ENCODE data around the gene PIKFYVE.

PIKFYVE gene

DNA sequence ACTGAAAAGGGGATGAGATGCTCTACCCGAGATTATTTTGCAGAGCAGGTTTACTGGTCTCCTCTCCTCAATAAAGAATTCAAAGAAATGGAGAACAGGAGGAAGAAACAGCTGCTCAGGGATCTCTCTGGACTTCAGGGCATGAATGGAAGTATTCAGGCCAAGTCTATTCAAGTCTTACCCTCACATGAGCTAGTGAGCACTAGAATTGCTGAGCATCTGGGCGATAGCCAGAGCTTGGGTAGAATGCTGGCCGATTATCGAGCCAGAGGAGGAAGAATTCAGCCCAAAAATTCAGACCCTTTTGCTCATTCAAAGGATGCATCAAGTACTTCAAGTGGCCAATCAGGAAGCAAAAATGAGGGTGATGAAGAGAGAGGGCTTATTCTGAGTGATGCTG, 60.0 kb downstream of the PIKFYVE start:
- in situ Hi-C loops (cut with HindIII; ENCODE audit: low sequenced_read_pairs): no loop called here
- no peak overlapping the region for H3K4me3 ChIP-seq (ENCODE audit: low read depth, low read length)
- DNase-seq (ENCODE audit: low read depth): no peak
- no peak for TF ChIP-seq CTCF (IDR thresholded peaks at IDR 0.05; ENCODE audit: low read depth, low read length, missing control alignments)

DNA sequence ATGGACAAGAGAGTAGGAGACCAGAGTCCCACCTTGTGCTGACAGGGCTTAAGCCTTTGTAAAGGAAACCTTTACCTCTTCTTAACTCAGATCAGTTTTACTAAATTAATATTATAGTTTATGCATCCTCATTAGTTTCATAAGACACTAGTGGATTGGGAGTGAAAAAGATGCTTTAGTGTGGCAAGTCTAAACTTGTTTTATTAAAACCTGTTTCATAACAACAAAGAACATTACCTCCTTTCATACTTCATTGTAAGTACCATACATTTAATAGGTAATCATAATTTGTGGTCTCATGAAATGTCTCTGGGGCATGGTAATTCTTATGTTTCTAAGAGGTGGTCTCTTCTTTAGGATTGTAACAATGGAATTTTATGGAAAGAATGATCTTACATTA, 63.4 kb downstream of the PIKFYVE start:
- in situ Hi-C loops (cut with HindIII; ENCODE audit: low sequenced_read_pairs): no loop called here
- TF ChIP-seq CTCF (IDR thresholded peaks at IDR 0.05; ENCODE audit: low read depth, low read length, missing control alignments): no peak
- no peak for DNase-seq (ENCODE audit: low read depth)
- no peak overlapping the region for H3K4me3 ChIP-seq (ENCODE audit: low read depth, low read length)

GRCh38 chr2:208334230-208334629, 68.2 kb downstream of the PIKFYVE start:
- no peak for DNase-seq (ENCODE audit: low read depth)
- in situ Hi-C loops (cut with HindIII; ENCODE audit: low sequenced_read_pairs): no loop called here
- no peak for TF ChIP-seq CTCF (IDR thresholded peaks at IDR 0.05; ENCODE audit: low read depth, low read length, missing control alignments)

GRCh38 chr2:208346756-208347155, 80.7 kb downstream of the PIKFYVE start:
- no peak for DNase-seq (ENCODE audit: low read depth)
- in situ Hi-C loops (cut with HindIII; ENCODE audit: low sequenced_read_pairs): no loop called here
- no peak for TF ChIP-seq CTCF (IDR thresholded peaks at IDR 0.05; ENCODE audit: low read depth, low read length, missing control alignments)
- H3K4me3 ChIP-seq (ENCODE audit: low read depth, low read length): no peak overlapping the region

More at GRCh38 chr2:208334230-208334629, 68.2 kb downstream of the PIKFYVE start:
- H3K4me3 ChIP-seq (ENCODE audit: low read depth, low read length): no peak overlapping the region

- DNase-seq (ENCODE audit: low read depth): no peak
- in situ Hi-C loops (cut with HindIII; ENCODE audit: low sequenced_read_pairs): no loop called here
- no peak for TF ChIP-seq CTCF (IDR thresholded peaks at IDR 0.05; ENCODE audit: low read depth, low read length, missing control alignments)
- H3K4me3 ChIP-seq (ENCODE audit: low read depth, low read length): no peak overlapping the region
Measured at GRCh38 chr2:208350610-208351009, 84.6 kb downstream of the PIKFYVE start.

DNA sequence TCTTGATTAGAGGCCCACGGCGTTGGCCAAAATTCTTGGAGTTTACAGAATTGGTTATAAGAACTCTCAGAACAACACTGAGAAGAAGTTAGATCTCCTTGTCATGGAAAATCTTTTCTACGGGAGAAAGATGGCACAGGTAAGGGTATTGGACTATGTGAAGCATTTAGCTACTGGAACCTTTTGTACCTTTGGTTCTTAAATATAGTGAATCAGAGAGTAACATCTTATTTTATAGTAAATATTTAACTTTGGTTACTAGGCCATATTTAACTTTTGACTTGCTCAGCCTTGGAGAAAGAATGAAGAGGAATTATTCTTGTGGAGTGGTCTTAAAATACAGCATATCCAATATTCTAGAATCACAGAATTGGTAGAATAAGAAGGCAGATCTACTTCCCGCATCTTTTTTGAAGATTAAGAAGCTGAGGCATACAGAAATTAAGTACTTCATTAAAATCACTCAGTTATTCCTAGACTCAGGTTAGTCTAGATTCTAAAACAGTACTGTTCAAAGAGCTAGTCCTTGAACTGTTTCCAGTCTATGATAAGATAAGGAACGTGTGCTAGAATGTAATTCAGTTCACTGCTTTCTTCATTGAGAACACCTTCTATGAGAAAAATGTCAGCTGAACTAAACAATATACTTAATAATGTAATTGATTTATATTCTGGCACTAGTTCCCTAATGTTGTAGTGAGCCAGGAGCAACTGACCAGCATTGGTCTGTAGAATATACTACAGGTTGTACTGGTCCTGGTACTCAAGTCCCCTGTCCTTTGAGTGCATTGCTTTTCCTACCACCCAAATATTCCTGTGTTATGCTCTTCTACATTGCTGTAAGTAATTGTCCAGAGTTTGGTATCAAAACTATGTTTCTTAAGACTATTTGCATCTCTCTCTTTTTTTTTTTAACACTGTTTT, 86.9 kb downstream of the PIKFYVE start:
- in situ Hi-C loops (cut with HindIII; ENCODE audit: low sequenced_read_pairs): no loop called here
- no peak overlapping the region for H3K4me3 ChIP-seq (ENCODE audit: low read depth, low read length)
- no peak for TF ChIP-seq CTCF (IDR thresholded peaks at IDR 0.05; ENCODE audit: low read depth, low read length, missing control alignments)
- DNase-seq (ENCODE audit: low read depth): no peak

Measured in astrocyte of the cerebellum (primary cell).